Right renal pelvis (tissue), 4 donors: ENCODE measurements around the gene STH. TPM values are rescaled to one million over a fixed set of nuclear protein-coding genes. Genes with fewer than 3 reads are reported as not detected.

Experiments
- DNase-seq, 4 donors: peaks; one replicate each; pipeline ENCODE4 v3.0.0-alpha.2; 2013; ENCODE audit warnings: low read depth in 4 of 4, low spot score in 3 of 4, missing footprints in 1 of 4
- polyA plus RNA-seq, 4 donors: library from polyadenylated mRNA; unstranded; fragments of 120-200 nt; gene quantifications; one replicate each; pipeline ENCODE4 v1.2.1, GENCODE V29; 2013; ENCODE audit not compliant: insufficient read length in 4 of 4

STH gene
- polyA plus RNA-seq, 4 donors, result not detected

GRCh38 chr17:46025060-46025459 is 26.0 kb downstream of the STH start:
- no peak for DNase-seq

DNA sequence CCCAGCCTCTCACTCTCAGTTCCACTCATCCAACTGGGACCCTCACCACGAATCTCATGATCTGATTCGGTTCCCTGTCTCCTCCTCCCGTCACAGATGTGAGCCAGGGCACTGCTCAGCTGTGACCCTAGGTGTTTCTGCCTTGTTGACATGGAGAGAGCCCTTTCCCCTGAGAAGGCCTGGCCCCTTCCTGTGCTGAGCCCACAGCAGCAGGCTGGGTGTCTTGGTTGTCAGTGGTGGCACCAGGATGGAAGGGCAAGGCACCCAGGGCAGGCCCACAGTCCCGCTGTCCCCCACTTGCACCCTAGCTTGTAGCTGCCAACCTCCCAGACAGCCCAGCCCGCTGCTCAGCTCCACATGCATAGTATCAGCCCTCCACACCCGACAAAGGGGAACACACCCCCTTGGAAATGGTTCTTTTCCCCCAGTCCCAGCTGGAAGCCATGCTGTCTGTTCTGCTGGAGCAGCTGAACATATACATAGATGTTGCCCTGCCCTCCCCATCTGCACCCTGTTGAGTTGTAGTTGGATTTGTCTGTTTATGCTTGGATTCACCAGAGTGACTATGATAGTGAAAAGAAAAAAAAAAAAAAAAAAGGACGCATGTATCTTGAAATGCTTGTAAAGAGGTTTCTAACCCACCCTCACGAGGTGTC is 26.6 kb downstream of the STH start:
- no peak for DNase-seq

DNA sequence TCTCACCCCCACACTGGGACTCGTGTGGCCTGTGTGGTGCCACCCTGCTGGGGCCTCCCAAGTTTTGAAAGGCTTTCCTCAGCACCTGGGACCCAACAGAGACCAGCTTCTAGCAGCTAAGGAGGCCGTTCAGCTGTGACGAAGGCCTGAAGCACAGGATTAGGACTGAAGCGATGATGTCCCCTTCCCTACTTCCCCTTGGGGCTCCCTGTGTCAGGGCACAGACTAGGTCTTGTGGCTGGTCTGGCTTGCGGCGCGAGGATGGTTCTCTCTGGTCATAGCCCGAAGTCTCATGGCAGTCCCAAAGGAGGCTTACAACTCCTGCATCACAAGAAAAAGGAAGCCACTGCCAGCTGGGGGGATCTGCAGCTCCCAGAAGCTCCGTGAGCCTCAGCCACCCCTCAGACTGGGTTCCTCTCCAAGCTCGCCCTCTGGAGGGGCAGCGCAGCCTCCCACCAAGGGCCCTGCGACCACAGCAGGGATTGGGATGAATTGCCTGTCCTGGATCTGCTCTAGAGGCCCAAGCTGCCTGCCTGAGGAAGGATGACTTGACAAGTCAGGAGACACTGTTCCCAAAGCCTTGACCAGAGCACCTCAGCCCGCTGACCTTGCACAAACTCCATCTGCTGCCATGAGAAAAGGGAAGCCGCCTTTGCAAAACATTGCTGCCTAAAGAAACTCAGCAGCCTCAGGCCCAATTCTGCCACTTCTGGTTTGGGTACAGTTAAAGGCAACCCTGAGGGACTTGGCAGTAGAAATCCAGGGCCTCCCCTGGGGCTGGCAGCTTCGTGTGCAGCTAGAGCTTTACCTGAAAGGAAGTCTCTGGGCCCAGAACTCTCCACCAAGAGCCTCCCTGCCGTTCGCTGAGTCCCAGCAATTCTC is 27.4 kb downstream of the STH start:
- no peak for DNase-seq

DNA sequence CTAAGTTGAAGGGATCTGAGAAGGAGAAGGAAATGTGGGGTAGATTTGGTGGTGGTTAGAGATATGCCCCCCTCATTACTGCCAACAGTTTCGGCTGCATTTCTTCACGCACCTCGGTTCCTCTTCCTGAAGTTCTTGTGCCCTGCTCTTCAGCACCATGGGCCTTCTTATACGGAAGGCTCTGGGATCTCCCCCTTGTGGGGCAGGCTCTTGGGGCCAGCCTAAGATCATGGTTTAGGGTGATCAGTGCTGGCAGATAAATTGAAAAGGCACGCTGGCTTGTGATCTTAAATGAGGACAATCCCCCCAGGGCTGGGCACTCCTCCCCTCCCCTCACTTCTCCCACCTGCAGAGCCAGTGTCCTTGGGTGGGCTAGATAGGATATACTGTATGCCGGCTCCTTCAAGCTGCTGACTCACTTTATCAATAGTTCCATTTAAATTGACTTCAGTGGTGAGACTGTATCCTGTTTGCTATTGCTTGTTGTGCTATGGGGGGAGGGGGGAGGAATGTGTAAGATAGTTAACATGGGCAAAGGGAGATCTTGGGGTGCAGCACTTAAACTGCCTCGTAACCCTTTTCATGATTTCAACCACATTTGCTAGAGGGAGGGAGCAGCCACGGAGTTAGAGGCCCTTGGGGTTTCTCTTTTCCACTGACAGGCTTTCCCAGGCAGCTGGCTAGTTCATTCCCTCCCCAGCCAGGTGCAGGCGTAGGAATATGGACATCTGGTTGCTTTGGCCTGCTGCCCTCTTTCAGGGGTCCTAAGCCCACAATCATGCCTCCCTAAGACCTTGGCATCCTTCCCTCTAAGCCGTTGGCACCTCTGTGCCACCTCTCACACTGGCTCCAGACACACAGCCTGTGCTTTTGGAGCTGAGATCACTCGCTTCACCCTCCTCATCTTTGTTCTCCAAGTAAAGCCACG is 28.3 kb downstream of the STH start:
- no peak for DNase-seq

DNA sequence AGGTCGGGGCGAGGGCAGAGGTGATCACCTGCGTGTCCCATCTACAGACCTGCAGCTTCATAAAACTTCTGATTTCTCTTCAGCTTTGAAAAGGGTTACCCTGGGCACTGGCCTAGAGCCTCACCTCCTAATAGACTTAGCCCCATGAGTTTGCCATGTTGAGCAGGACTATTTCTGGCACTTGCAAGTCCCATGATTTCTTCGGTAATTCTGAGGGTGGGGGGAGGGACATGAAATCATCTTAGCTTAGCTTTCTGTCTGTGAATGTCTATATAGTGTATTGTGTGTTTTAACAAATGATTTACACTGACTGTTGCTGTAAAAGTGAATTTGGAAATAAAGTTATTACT is 28.9 kb downstream of the STH start:
- DNase-seq, result no peak

- no peak for DNase-seq
These were observed 29.3 kb downstream of the STH start for GRCh38 chr17:46028374-46028773.

GRCh38 chr17:46028981-46029565 is 30.0 kb downstream of the STH start:
- DNase-seq, result no peak

- DNase-seq, result no peak
These were observed 30.6 kb downstream of the STH start for GRCh38 chr17:46029627-46030026.

GRCh38 chr17:46030752-46031151 is 31.7 kb downstream of the STH start:
- no peak for DNase-seq

DNA sequence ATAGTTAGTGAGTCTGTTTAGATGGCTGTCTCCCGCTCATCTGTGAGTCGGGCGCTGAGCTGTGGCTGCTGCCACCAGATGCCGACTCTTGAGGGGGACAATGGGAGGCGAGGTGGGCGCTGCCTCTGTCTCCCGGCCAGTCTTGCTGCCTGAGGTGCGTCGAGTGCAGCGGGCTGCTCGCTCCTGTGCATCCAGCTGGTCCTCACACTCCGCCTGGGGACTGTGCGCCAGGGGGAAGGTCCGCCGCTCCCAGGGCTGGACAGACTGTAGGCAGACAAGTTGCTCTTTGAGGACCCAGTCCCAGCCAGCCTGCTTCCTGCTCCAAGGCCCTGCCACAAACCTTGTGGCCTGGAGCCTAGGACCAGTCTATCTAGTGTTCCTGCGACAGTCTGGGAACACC is 32.4 kb downstream of the STH start:
- DNase-seq, result no peak

DNA sequence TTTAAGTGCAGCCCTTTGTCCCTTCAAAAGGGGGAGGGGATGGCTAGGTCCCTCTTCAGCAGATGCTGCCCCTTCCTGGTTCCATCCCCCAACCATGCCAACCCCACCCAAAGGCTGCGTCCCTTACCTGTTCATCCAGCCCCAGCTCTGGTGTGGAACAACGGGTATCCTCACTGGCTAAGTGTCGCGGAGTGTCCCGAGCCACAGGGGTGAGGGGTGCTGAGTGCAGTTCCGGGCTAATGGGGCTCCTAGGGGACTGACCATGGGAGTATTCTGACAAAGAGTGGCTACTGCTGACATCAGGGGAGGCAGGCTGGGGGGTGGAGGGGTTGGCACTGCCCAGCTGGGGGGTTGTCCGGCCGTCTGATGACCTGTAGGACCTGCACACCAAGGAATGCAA is 32.9 kb downstream of the STH start:
- no peak for DNase-seq

GRCh38 chr17:46032909-46033308 is 33.9 kb downstream of the STH start:
- DNase-seq, result no peak

- DNase-seq, result no peak
These were observed 34.3 kb downstream of the STH start for GRCh38 chr17:46033392-46033791.

DNA sequence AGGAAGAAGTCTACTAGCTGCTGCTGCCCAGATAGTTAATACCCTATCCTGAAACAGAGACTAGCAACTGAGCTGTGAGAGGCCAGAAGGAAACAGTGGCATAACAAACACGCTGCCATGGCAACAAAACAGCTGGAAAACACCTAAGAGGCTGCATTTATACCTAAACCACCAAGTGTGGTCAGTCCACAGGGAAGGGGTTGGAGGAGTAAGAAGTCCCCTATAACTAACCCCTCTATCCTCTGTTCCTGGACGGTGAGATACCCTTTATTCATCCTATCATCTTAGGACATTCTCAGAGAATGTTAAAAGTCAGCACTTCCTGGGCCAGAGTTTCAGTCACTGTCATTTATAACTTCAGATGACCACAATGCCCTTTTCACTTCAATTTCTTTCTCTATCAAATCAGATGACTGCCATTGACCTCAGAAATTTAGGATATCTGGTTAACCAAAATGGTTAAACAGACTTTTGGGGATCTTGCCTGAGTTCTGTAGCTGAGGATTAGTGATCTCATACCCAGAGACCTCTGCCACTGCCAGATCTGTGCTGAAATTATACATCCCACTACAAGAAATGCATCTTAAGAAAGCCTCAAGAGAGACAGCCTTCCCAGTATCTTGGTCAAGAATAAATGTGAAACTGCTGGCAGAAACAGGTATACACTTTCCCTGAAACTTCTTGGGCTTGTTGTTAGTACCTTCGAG is 36.2 kb downstream of the STH start:
- DNase-seq, result no peak

- no peak for DNase-seq
These were observed 37.4 kb downstream of the STH start for GRCh38 chr17:46036491-46036890.

DNA sequence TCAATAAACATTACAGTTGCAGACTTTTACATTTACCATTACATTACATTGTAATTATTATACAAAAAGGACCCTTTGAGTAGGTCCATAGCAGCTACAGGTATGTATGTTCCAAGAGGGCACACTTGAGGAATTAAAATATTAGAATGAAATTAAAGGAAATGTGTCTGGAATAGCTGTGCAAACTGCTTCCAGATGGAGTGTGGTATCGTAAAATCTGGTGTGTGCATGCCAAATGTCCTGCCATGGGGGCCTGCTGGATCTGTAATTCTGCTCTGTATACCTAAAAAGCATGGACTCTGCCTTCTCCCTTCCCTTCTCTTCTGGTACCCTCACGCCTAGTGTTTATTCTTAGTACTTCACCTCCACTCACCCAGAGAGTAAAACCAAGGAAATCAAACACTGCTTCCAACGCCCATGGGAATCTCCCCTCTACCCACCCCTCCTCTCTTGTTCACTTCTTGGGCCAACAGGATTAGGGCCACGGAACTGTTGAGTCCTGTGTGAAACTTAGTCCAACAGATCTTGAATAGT is 38.7 kb downstream of the STH start:
- no peak for DNase-seq

DNA sequence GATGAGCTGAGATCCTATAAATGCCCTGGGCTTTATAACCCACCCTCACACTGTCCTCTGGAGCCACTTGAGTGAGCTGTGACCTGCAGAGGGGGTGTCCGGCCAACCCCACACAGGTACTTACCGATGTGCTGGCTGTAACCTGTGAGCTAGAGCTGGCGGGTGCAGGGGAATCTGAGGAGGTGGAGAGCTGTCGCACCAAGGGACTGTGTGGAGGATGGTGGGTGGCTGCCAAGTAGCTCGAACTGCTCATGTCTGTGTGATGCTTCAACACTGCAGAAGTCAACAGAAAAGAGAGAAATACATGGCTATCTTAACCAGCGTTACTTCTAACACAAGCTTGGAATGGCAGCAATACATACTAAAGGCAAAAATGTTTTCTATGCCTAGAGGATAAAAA is 39.4 kb downstream of the STH start:
- DNase-seq, result no peak

- no peak for DNase-seq
These were observed 39.9 kb downstream of the STH start for GRCh38 chr17:46038937-46039336.

- DNase-seq, result no peak
These were observed 40.6 kb downstream of the STH start for GRCh38 chr17:46039592-46040186.

GRCh38 chr17:46042246-46042645 is 43.2 kb downstream of the STH start:
- no peak for DNase-seq
